Epithelial cell of esophagus (primary cell): Measurements from ENCODE around the gene ALDH8A1.

Experiments used
- DNase-seq: peaks from one replicate; pipeline ENCODE4 v3.0.0; 2010; ENCODE audit warnings: low read depth
- H3K4me3 ChIP-seq: 2 replicates; pipeline ENCODE4 v1.5.1; 2011; ENCODE audit warnings: mild to moderate bottlenecking, low read length, control low read depth
- CTCF ChIP-seq: IDR thresholded peaks from 2 replicates; pipeline ENCODE4 v1.5.1; 2011; ENCODE audit warnings: low read depth, mild to moderate bottlenecking, low read length, control low read depth, inconsistent platforms; ENCODE audit not compliant: insufficient read depth; ENCODE audit errors: missing control alignments

Gene ALDH8A1

GRCh38 chr6:134891633-134892032 lies 58.3 kb downstream of the ALDH8A1 start:
- no peak for TF ChIP-seq CTCF
- H3K4me3 ChIP-seq = no peak overlapping the region
- no peak for DNase-seq

DNA sequence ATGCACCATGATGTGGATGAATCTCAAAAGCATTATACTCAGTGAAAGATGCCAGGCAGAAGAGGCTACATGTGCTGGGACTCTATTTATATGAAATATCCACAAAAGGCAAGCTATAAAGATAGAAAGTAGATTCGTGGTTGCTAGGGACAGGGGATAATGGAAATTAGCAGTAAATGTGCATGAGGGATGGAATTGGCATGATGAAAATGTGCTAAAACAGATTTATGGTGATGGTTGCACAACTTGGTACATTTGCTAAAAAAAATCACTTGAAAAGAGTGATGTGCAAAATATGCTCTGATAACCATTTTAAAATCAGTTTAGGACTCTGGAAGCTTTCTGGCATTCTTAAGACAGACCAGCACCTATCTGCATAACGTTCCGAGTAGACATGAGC lies 61.6 kb downstream of the ALDH8A1 start:
- DNase-seq = no peak
- no peak overlapping the region for H3K4me3 ChIP-seq
- no peak for TF ChIP-seq CTCF

- H3K4me3 ChIP-seq = no peak overlapping the region
- DNase-seq = no peak
- no peak for TF ChIP-seq CTCF
Observed at GRCh38 chr6:134884752-134885151, 65.1 kb downstream of the ALDH8A1 start.

GRCh38 chr6:134883314-134883713 lies 66.6 kb downstream of the ALDH8A1 start:
- no peak for DNase-seq
- no peak overlapping the region for H3K4me3 ChIP-seq
- no peak for TF ChIP-seq CTCF

DNA sequence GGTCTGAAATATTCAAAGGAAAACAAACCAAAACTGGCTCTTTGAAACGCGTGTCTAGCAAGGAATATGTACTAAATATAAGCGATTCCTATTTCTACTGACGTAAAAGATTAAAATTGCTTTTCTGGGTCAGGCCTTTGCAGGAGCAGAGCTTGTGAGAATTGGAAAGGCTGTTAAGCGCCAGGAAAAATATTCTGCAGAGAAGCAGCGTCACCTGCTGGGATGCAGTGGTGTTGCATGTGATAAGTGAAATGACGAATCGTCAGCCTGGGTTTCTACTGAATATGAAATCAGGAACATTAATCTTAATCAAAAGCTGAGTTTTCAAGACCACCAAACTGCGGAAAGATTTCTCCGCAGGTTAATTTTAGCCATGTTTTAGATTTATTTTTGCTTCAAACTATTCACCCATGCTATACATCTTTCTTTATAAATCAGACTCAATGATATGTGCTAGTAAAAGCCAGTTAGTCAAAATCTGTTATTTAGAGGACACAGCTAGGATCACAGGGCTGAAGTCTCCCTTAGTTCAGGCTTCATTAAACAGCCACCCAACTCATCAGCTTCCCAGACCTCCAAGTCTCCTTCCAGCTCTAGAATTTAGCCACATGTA lies 67.4 kb downstream of the ALDH8A1 start:
- peak; percentile 74 for DNase-seq
- TF ChIP-seq CTCF = peak; percentile 99
- H3K4me3 ChIP-seq = no peak overlapping the region

DNA sequence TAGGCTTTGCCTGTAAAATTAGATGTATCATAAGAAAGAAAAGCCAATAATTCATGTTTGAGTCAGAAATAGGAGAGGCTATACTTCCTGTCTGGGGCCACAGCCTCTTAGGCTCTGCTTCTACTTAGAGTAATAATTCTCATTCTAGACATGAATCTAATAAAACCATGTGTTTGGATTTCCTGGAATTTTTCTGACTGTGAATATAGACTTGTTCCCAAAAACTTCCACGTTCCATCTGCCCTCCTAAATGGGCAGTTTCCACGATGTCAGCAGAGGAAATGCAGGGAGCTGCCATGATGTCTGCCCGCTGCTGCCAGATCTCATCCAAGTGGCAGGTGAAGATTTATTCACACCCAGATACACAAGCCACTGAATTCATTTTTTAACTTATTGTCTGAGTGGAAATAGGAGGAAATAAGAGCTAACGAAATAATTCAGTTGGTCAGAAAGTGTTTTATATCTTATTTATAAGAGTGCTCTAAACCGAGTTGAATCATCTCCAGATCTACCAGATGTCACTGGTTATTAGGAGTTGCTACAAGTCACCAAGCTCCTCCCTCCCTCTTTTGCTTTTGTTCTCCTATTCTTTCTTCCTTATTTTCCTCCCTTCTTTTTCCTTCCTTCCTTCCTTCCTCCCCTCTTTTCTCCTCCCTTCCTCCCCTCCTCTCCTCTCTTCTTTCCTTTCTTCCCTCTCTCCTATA lies 69.3 kb downstream of the ALDH8A1 start:
- DNase-seq = no peak

More for the DNA sequence above, 69.3 kb downstream of the ALDH8A1 start:
- no peak overlapping the region for H3K4me3 ChIP-seq
- TF ChIP-seq CTCF = no peak
